Peyer's patch (tissue), 4 donors: ENCODE measurements around the gene FOXJ2. TPM values are rescaled to one million over a fixed set of nuclear protein-coding genes. Genes with fewer than 3 reads are reported as not detected.

Source experiments
- DNase-seq, 3 donors: peaks; one replicate each; pipeline ENCODE4 v3.0.0-alpha.2; 2017 to 2019
- H3K27ac ChIP-seq, 4 donors: fragments of 200-600 bp; sonication (generic); one replicate each; pipeline ENCODE4 v1.5.1; 2016 to 2019
- H3K27me3 ChIP-seq, 2 donors: fragments of 200-600 bp; sonication (generic); one replicate each; pipeline ENCODE4 v1.5.1; 2019
- H3K36me3 ChIP-seq, 3 donors: fragments of 200-600 bp; sonication (generic); one replicate each; pipeline ENCODE4 v1.5.1; 2016 to 2019
- H3K4me1 ChIP-seq, 4 donors: fragments of 200-600 bp; sonication (generic); one replicate each; pipeline ENCODE4 v1.5.1; 2016 to 2019
- H3K4me3 ChIP-seq, 4 donors: fragments of 200-600 bp; sonication (generic); 1 replicate in 3 of 4; 2 replicates in 1 of 4; pipeline ENCODE4 v1.5.1; 2016 to 2019; ENCODE audit warnings: mild to moderate bottlenecking in 1 of 4
- H3K9me3 ChIP-seq, 4 donors: fragments of 200-600 bp; sonication (generic); one replicate each; pipeline ENCODE4 v1.5.1; 2016 to 2019; ENCODE audit warnings: mild to moderate bottlenecking in 1 of 4
- POLR2A ChIP-seq, 2 donors: fragments of 450-650 bp; IDR thresholded peaks; one replicate each; pipeline ENCODE4 v1.5.1; 2017; ENCODE audit warnings: antibody characterized with exemption in 2 of 2, mild to moderate bottlenecking in 2 of 2, moderate library complexity in 2 of 2
- total RNA-seq, 4 donors: library from RNA; depleted of rRNA; stranded (reverse); fragments of >200 nt; gene quantifications; one replicate each; pipeline ENCODE4 v1.1.0, GENCODE V29; 2016
- TF ChIP-seq, protein P1 (sequence below), 6 experiments: fragments of 450-650 bp in 4 of 6; fragments of 200-600 bp in 2 of 6; sonication (generic) in 1 of 6; IDR thresholded peaks; one replicate each; pipeline ENCODE4 v1.5.1; 2017 to 2019; ENCODE audit warnings: antibody characterized with exemption in 6 of 6, mild to moderate bottlenecking in 3 of 6, moderate library complexity in 1 of 6

FOXJ2 gene
- total RNA-seq, 4 donors from 2014 or later: 9.6 to 16.5 (median 13.9) TPM

DNA sequence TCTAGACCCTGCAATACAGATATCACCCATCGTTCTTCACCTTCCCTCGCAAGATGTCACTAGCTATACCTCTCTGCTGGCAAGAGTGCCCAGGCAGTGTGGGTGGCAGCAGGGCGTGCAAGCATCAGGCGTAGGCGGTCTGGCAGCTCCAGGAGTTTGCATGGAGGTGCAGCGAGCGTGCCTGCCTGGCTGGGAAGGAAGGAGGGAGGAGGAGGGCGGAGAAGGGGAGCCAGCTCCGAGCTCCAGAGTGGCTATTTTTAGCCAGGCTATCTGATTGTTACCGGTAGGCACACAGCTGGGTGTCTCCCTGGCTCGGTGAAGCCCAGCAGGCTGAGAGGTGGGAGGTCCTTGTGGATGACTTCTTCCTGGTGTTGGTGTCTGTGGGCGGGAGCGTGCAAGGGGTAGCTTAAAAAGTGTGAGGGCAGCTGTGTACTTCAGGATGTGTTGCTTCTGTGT lies 6.2 kb downstream of the FOXJ2 start:
- peak in 2 of 3 donors; percentile 54 to 62 for DNase-seq
- Histone ChIP-seq H3K4me1 (peaks cover 0 to 44% (median 19%) of the 10 kb centered on the region in 4 donors), H3K36me3 (peaks cover 0 to 38% (median 0%) of the 10 kb centered on the region in 3 donors), H3K27me3 (no peaks in the 10 kb centered on the region), H3K9me3 (no peaks in the 10 kb centered on the region), H3K27ac (peak overlapping the region in 2 of 4 donors; percentile 1 to 38), H3K4me3 (peak overlapping the region in 2 of 4 donors; percentile 22 to 34)
- no peak for TF ChIP-seq POLR2A (IDR thresholded peaks at IDR 0.05)

DNA sequence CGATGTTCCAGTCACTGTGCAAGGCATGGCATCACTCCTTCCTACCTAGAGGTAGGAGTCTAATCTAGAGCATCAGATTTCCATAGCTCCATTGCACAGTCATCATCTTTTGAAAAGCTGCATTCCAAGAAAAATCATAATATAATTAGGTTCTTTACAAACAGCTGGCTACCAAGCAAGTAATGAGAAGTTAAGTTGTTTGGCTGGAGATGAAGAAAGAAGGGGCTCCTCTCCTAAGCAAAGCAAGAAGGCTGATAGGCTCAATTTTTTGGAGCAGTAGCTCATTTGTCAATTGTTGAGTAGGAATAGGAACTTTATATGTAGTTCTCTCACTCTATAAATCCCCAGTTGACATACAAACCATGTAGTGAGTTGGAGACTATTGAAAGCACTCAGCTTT lies 8.3 kb downstream of the FOXJ2 start:
- H3K36me3 ChIP-seq: peaks cover 0 to 59% (median 0%) of the 10 kb centered on the region in 3 donors
- H3K4me1 ChIP-seq: peaks cover 0 to 23% (median 10%) of the 10 kb centered on the region in 4 donors
- H3K27ac ChIP-seq: no peak overlapping the region
- H3K27me3 ChIP-seq: no peaks in the 10 kb centered on the region
- no peak for TF ChIP-seq POLR2A (IDR thresholded peaks at IDR 0.05)
- TF ChIP-seq, protein P1, sequence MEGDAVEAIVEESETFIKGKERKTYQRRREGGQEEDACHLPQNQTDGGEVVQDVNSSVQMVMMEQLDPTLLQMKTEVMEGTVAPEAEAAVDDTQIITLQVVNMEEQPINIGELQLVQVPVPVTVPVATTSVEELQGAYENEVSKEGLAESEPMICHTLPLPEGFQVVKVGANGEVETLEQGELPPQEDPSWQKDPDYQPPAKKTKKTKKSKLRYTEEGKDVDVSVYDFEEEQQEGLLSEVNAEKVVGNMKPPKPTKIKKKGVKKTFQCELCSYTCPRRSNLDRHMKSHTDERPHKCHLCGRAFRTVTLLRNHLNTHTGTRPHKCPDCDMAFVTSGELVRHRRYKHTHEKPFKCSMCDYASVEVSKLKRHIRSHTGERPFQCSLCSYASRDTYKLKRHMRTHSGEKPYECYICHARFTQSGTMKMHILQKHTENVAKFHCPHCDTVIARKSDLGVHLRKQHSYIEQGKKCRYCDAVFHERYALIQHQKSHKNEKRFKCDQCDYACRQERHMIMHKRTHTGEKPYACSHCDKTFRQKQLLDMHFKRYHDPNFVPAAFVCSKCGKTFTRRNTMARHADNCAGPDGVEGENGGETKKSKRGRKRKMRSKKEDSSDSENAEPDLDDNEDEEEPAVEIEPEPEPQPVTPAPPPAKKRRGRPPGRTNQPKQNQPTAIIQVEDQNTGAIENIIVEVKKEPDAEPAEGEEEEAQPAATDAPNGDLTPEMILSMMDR (IDR thresholded peaks at IDR 0.05): no peak
- H3K9me3 ChIP-seq: no peaks in the 10 kb centered on the region
- no peak for DNase-seq
- no peak overlapping the region for H3K4me3 ChIP-seq

DNA sequence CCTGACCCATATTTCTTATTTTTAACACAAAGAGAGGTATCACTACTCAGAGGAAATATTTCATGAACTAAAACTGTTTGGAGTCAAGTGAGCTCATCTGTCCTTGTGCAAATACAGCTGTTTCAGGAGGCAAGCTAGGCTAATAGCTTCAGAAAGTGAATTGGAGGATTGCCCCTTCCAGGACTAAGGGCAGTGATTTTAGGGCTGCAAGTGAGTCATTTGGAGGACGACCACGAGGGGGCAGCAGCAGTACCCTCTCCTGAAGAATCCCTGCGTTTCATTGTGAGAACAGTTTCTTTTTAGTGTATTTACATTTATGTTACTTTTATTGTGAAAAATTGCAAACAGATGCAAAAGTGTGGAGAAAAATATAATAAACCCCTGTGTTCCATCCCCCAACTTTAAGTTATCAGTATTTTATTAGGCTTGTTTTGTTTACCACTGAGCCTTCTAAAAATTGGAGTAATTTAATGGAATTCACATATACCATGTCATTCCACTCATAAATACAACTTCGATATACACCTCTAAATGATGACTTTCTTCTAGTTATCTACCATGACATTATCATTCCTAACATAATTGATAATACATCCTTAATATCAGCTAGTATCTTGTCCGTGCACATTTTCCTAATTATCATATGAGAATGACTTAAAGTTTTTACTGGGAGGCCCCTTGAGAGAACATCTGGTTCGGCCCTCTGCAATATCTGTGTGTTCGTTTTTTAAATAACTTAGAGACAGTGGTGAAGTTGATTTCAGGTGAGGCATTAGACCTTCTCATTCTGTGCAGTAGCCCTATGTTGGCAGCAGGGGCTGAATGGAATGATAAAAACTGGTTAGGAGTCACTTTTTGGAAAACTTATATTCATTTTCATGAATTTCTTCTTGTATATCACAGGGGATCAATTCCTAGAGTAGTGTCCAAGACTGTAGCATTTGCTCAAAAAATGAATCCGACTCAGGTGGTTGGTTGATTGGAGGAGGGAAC lies 13.7 kb downstream of the FOXJ2 start:
- Histone ChIP-seq H3K27me3 (no peaks in the 10 kb centered on the region), H3K4me1 (no peaks in the 10 kb centered on the region), H3K36me3 (peaks cover 0 to 90% (median 0%) of the 10 kb centered on the region in 3 donors), H3K9me3 (no peaks in the 10 kb centered on the region), H3K4me3 (no peak overlapping the region), H3K27ac (no peak overlapping the region)
- peak; percentile 81 to 93 (median 81) for DNase-seq
- no peak for TF ChIP-seq POLR2A (IDR thresholded peaks at IDR 0.05)
- TF ChIP-seq, protein P1 (IDR thresholded peaks at IDR 0.05): peak; percentile 63 to 83 (median 68)

DNA sequence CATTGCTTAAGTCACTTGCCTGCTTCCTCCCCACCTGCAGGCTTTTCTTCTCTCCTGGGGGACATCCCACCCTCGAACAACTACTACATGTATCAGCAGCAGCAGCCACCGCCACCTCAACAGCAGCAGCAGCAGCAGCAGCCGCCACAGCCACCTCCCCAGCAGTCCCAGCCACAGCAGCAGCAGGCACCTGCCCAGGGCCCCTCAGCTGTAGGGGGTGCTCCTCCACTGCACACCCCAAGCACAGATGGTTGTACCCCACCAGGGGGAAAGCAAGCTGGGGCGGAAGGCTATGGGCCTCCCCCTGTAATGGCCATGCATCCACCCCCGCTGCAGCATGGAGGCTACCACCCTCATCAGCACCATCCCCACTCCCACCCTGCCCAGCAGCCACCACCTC lies 15.3 kb downstream of the FOXJ2 start:
- Histone ChIP-seq H3K27ac (no peak overlapping the region), H3K9me3 (no peaks in the 10 kb centered on the region), H3K4me1 (no peaks in the 10 kb centered on the region), H3K4me3 (no peak overlapping the region), H3K27me3 (no peaks in the 10 kb centered on the region), H3K36me3 (peaks cover 0 to 90% (median 0%) of the 10 kb centered on the region in 3 donors)
- no peak for DNase-seq
- TF ChIP-seq, protein P1 (IDR thresholded peaks at IDR 0.05): no peak
- TF ChIP-seq POLR2A (IDR thresholded peaks at IDR 0.05): no peak

DNA sequence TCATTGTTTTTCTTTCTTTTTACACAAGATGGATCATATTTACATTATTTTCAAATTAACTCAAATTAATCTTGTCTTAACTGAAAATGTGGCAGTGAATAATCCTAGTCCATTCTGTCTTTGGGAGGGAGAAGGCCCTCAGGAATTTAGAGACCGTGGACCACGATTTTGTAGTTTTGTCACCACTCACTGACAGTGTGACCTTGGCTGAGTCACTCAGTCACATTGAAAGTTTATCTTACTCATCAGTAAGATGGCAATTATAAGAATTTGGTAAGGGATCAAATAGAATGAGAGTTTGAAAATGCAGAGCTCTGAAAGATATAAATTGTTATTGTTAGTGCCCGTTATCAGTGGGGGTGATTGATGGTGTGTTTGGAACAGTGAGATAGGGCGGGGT lies 16.4 kb downstream of the FOXJ2 start:
- peaks cover 0 to 92% (median 0%) of the 10 kb centered on the region in 3 donors for H3K36me3 ChIP-seq
- DNase-seq: no peak

More for the DNA sequence above, 16.4 kb downstream of the FOXJ2 start:
- Histone ChIP-seq H3K9me3 (no peaks in the 10 kb centered on the region), H3K4me3 (no peak overlapping the region), H3K27ac (no peak overlapping the region), H3K4me1 (no peaks in the 10 kb centered on the region), H3K27me3 (no peaks in the 10 kb centered on the region)
- TF ChIP-seq POLR2A (IDR thresholded peaks at IDR 0.05): no peak
- TF ChIP-seq, protein P1 (IDR thresholded peaks at IDR 0.05): no peak
